ENCODE data around the gene PIP5K1B. TPM values are rescaled to one million over a fixed set of nuclear protein-coding genes. Genes with fewer than 3 reads are reported as not detected.

PIP5K1B gene
- total RNA-seq, 1 experiment from 2014 or later: 0.20 TPM

DNA sequence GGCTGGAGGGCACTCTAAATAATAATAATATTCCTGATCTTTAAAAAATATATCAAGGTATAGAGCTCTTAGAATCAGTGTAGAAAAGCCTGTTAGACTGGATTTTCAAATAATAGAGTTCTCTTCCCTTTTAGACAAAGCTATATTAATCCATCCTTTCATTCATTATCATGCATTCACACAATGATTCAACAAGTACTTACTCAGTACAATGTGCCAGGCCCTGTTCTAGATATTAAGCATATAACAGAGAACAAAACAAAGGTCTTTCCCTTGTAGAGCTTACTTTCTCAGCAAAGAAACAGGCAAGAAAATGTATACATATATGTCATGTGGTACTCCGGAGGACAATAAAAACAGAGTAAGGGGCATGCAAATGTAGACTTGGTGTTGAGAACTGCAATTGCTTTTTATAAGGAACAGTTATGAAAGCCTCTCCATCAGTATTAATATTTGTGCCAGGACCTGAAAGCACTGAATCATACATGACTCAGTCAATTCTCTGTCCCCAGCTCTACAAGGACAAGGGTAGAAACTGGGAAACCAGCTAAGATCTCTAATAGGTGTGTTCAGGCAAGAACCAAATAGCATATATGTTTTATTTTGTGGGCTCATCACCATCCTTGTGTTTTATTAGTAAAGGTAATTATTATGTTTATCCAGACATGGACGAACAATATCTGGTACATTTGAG lies 72.2 kb downstream of the PIP5K1B start:
- Histone ChIP-seq H3K4me3 (replicated peaks in 1 of 2; ENCODE audit: low read depth in 1 of 2, low read length in 2 of 2) (no peak overlapping the region), H2AFZ (ENCODE audit: low read depth, low read length, poor library complexity, severe bottlenecking) (no peak overlapping the region), H3K79me2 (ENCODE audit: insufficient read depth, low read length) (peaks cover 12% of the 10 kb centered on the region; the same call in 1 of the 2 replicates), H3K9me2 (ENCODE audit: insufficient read depth) (no peaks in the 10 kb centered on the region), H3K9ac (ENCODE audit: low read length) (no peak overlapping the region), H3K9me3 (ENCODE audit: control insufficient read depth in 1 of 2, insufficient read depth in 1 of 2, low read depth in 1 of 2, low read length in 2 of 2) (no peaks in the 10 kb centered on the region), H3K36me3 (ENCODE audit: control insufficient read depth in 1 of 2, insufficient read depth in 2 of 2, low read length in 2 of 2) (no peaks in the 10 kb centered on the region), H3K27me3 (ENCODE audit: insufficient read depth, low read length) (peaks cover 34% of the 10 kb centered on the region), H3K27ac (ENCODE audit: low read depth, low read length) (no peak overlapping the region), H3K4me1 (ENCODE audit: control insufficient read depth in 1 of 2, insufficient read depth in 2 of 2, low read length in 2 of 2) (peaks cover 0 to 13% of the 10 kb centered on the region in 2 experiments; a peak in 3 of 4 replicates), H3K4me2 (ENCODE audit: low read length) (no peak overlapping the region), H4K20me1 (ENCODE audit: insufficient read depth) (no peaks in the 10 kb centered on the region)
- TF ChIP-seq EZH2phosphoT487 (IDR thresholded peaks at IDR 0.05; ENCODE audit: borderline replicate concordance): no peak
- no peak for TF ChIP-seq ATF3 (IDR thresholded peaks at IDR 0.05)
- TF ChIP-seq MAX (IDR thresholded peaks at IDR 0.05): no peak
- no peak for TF ChIP-seq YY1 (IDR thresholded peaks at IDR 0.05; ENCODE audit: extremely low read depth, insufficient replicate concordance, low read depth, low read length)
- no peak for TF ChIP-seq ZFX (IDR thresholded peaks at IDR 0.05)
- TF ChIP-seq CBX3 (IDR thresholded peaks at IDR 0.05; ENCODE audit: low read depth): no peak
- TF ChIP-seq ELF1 (IDR thresholded peaks at IDR 0.05; ENCODE audit: borderline replicate concordance, low read depth): no peak
- TF ChIP-seq, protein P1, sequence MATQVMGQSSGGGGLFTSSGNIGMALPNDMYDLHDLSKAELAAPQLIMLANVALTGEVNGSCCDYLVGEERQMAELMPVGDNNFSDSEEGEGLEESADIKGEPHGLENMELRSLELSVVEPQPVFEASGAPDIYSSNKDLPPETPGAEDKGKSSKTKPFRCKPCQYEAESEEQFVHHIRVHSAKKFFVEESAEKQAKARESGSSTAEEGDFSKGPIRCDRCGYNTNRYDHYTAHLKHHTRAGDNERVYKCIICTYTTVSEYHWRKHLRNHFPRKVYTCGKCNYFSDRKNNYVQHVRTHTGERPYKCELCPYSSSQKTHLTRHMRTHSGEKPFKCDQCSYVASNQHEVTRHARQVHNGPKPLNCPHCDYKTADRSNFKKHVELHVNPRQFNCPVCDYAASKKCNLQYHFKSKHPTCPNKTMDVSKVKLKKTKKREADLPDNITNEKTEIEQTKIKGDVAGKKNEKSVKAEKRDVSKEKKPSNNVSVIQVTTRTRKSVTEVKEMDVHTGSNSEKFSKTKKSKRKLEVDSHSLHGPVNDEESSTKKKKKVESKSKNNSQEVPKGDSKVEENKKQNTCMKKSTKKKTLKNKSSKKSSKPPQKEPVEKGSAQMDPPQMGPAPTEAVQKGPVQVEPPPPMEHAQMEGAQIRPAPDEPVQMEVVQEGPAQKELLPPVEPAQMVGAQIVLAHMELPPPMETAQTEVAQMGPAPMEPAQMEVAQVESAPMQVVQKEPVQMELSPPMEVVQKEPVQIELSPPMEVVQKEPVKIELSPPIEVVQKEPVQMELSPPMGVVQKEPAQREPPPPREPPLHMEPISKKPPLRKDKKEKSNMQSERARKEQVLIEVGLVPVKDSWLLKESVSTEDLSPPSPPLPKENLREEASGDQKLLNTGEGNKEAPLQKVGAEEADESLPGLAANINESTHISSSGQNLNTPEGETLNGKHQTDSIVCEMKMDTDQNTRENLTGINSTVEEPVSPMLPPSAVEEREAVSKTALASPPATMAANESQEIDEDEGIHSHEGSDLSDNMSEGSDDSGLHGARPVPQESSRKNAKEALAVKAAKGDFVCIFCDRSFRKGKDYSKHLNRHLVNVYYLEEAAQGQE (IDR thresholded peaks at IDR 0.05; ENCODE audit: low read depth): no peak
- no peak for TF ChIP-seq POLR2AphosphoS5 (IDR thresholded peaks at IDR 0.05; ENCODE audit: low read depth, low read length)
- TF ChIP-seq TCF7L2 (IDR thresholded peaks at IDR 0.05; ENCODE audit: borderline replicate concordance, extremely low read depth, insufficient read depth, insufficient read length): no peak
- no peak for TF ChIP-seq ZNF274 (IDR thresholded peaks at IDR 0.05; ENCODE audit: low read depth, low read length)
- TF ChIP-seq SP1 (IDR thresholded peaks at IDR 0.05; ENCODE audit: low read depth): no peak
- TF ChIP-seq, protein P2, sequence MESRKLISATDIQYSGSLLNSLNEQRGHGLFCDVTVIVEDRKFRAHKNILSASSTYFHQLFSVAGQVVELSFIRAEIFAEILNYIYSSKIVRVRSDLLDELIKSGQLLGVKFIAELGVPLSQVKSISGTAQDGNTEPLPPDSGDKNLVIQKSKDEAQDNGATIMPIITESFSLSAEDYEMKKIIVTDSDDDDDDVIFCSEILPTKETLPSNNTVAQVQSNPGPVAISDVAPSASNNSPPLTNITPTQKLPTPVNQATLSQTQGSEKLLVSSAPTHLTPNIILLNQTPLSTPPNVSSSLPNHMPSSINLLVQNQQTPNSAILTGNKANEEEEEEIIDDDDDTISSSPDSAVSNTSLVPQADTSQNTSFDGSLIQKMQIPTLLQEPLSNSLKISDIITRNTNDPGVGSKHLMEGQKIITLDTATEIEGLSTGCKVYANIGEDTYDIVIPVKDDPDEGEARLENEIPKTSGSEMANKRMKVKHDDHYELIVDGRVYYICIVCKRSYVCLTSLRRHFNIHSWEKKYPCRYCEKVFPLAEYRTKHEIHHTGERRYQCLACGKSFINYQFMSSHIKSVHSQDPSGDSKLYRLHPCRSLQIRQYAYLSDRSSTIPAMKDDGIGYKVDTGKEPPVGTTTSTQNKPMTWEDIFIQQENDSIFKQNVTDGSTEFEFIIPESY (IDR thresholded peaks at IDR 0.05; ENCODE audit: extremely low read depth, insufficient replicate concordance, low read length): no peak
- TF ChIP-seq FOSL1 (IDR thresholded peaks at IDR 0.05; ENCODE audit: low read depth): no peak
- no peak for TF ChIP-seq SIN3A (IDR thresholded peaks at IDR 0.05; ENCODE audit: low read depth)
- TF ChIP-seq CEBPB (IDR thresholded peaks at IDR 0.05; ENCODE audit: low read depth): no peak
- TF ChIP-seq POLR2A (IDR thresholded peaks at IDR 0.05; ENCODE audit: borderline replicate concordance, extremely low read depth, insufficient read depth, insufficient read length): no peak
- DNase-seq (ENCODE audit: low read depth, low spot score) (no peak), ATAC-seq (no peak)
- BruUV-seq (replicated peaks): no TSS peak
- intact Hi-C loops (cut with micrococcal nuclease): no loop called here
- RAD21 ChIA-PET (ENCODE audit: low non-redundant PET in 1 of 2, low total read pairs in 2 of 2, uncharacterized antibody in 2 of 2, unreplicated experiment in 2 of 2): no interaction called here
- CTCF ChIA-PET: no interaction called here
- POLR2A ChIA-PET: no interaction called here

Data from HCT116 (cell line).